HTR-8/SVneo (cell line): ENCODE measurements around the gene FHL2.

Source experiments
- DNase-seq: peaks from one replicate; pipeline ENCODE4 v3.0.0; 2011; ENCODE audit warnings: low spot score, mixed read lengths; ENCODE audit not compliant: insufficient read length
- FAIRE-seq: peaks from 2 replicates; lab custom pipeline; 2011; peaks lifted over from hg19 to GRCh38; lab: Jason Lieb, UNC

Gene FHL2, protein sequence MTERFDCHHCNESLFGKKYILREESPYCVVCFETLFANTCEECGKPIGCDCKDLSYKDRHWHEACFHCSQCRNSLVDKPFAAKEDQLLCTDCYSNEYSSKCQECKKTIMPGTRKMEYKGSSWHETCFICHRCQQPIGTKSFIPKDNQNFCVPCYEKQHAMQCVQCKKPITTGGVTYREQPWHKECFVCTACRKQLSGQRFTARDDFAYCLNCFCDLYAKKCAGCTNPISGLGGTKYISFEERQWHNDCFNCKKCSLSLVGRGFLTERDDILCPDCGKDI

GRCh38 chr2:105398336-105399206 lies at the start of gene FHL2:
TSS of gene FHL2 (minus strand) at chr2:105399051. CDS start at chr2:105386516, 12,535 bp downstream.
- FAIRE-seq (peak; percentile 72), DNase-seq (peak; percentile 69)

GRCh38 chr2:105447476-105447875 lies 48.6 kb upstream of the FHL2 start:
- FAIRE-seq = no peak

DNA sequence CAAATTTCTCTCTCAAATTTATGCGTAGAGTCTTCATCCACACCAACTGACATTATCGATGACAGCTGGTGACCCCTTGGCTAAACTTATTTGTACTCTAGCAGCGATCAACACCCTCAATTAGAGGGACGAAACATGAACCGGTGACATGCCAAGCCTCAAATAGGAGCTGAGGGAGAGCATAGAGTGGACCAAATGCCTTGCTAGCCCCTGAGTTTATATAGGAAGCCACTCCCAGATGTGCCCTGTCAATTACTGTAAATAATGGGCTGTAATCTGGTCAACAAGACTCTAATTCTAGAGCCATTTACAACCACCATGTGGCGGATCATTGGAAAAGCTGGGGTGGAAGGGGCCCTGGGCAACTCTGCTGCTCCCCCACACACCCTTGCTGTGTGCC lies 47.6 kb upstream of the FHL2 start:
- FAIRE-seq = no peak
- DNase-seq = no peak

More at GRCh38 chr2:105447476-105447875, 48.6 kb upstream of the FHL2 start:
- DNase-seq = no peak

- FAIRE-seq = no peak
- DNase-seq = no peak
These were observed 47.1 kb upstream of the FHL2 start for GRCh38 chr2:105445976-105446375.

DNA sequence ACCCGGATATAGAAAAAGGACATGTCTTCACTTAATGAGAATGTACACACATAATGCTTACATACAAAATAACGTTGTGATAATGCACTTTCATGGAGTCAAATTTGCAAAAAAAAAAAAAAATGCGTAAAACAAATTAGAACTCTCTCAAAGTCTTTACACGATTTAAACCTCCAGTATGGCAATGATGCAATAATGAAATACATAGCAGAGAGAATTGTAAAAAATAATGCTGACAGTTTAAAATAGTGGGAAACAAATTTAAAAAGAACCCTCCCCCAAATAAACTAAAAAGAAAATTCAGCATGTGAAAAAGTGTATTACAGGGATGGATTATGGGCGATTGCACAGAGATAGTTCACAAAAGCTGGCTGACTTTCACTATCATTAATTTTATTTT lies 46.6 kb upstream of the FHL2 start:
- no peak for FAIRE-seq

GRCh38 chr2:105443617-105444598 lies 45.1 kb upstream of the FHL2 start:
- no peak for FAIRE-seq
- DNase-seq = no peak

More for the DNA sequence above, 46.6 kb upstream of the FHL2 start:
- DNase-seq = no peak

DNA sequence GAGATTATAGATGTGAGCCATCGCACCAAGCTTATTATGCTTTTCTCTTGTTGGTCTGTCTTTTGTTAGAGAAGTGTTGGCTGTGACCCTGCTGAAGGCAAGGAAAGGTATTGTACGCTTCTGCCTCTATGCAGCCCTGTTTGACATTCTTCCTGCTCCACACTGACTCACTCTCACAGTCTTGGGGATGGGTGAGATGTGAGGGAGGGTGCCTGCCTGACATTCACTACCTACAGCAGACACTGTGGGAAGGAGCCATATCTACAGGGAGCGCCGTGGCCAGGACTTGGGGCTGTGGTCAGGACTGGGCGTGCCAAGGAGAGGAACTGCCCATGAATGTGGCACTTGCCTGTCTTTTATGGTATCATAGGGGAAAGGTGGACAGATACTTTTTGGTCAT lies 43.9 kb upstream of the FHL2 start:
- peak; percentile 28 for FAIRE-seq
- DNase-seq = no peak

- no peak for DNase-seq
- no peak for FAIRE-seq
These were observed 43.2 kb upstream of the FHL2 start for GRCh38 chr2:105442056-105442455.

DNA sequence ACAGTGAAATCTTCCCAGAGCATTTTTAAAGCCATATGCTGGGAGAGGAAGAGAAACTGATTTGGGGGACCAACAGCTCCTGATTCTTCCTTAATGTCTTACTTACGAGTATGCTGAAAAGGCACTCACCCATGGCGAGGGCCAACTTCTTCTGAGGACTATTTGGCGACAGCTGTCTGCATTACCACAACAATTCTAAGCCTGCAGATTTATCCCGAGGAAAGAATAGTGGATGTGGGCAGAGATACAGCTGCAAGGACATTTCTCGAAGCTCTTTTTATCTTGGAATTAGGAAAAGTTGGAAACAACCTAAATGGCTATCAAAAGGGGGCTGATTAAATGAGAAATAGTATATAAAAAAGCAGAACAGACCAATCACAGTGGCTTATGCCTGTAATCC lies 40.3 kb upstream of the FHL2 start:
- FAIRE-seq (no peak), DNase-seq (no peak)

- peak; percentile 41 for DNase-seq
- FAIRE-seq = no peak
These were observed 39.5 kb upstream of the FHL2 start for GRCh38 chr2:105438104-105438929.

GRCh38 chr2:105437708-105438103 lies 38.9 kb upstream of the FHL2 start:
- peak; percentile 38 for DNase-seq
- FAIRE-seq = no peak

- no peak for FAIRE-seq
- DNase-seq = no peak
These were observed 33.9 kb upstream of the FHL2 start for GRCh38 chr2:105432749-105433148.

- FAIRE-seq (no peak), DNase-seq (no peak)
These were observed 33.2 kb upstream of the FHL2 start for GRCh38 chr2:105432044-105432399.

GRCh38 chr2:105431367-105432043 lies 32.7 kb upstream of the FHL2 start:
- FAIRE-seq = no peak
- DNase-seq = no peak

GRCh38 chr2:105428387-105429018 lies 29.7 kb upstream of the FHL2 start:
- DNase-seq (no peak), FAIRE-seq (no peak)

GRCh38 chr2:105427485-105427884 lies 28.6 kb upstream of the FHL2 start:
- no peak for DNase-seq
- no peak for FAIRE-seq

- no peak for FAIRE-seq
- DNase-seq = no peak
These were observed 27.9 kb upstream of the FHL2 start for GRCh38 chr2:105426626-105427292.
